RWPE1 (cell line): ENCODE results near the gene TPPP2.

Experiments
- CTCF ChIA-PET: fragments of 350-600 bp; sonication (Branson Sonifier 250); formaldehyde crosslinking; extraction: SDS; loops from one replicate; lab custom pipeline; 2021; lab: Yijun Ruan, JAX
- POLR2A ChIA-PET: fragments of 400-600 bp; formaldehyde crosslinking; extraction: SDS; loops from one replicate; lab custom pipeline; 2020; ENCODE audit warnings: antibody characterized with exemption; ENCODE audit not compliant: low non-redundant PET; lab: Yijun Ruan, JAX
- DNase-seq: peaks from one replicate; pipeline ENCODE4 v3.0.0; 2012; ENCODE audit warnings: low spot score
- H3K27ac ChIP-seq: fragments of 450-650 bp; 2 replicates; pipeline ENCODE4 v1.5.1; 2017
- TF ChIP-seq, protein P1 (sequence below): fragments of 450-650 bp; conservative IDR thresholded peaks from 2 replicates; pipeline ENCODE4 v1.5.1; 2017; ENCODE audit warnings: low read depth, mild to moderate bottlenecking

TPPP2 gene

GRCh38 chr14:21019366-21019765 lies 10.7 kb upstream of the TPPP2 start:
- no peak overlapping the region for H3K27ac ChIP-seq
- ChIA-PET POLR2A (no interaction called here), CTCF (interaction anchor here (2.6 kb wide), 1 partner anchor 21 kb away, joined by 12 read pairs; no protein-coding TSS in a partner anchor)
- TF ChIP-seq, protein P1, sequence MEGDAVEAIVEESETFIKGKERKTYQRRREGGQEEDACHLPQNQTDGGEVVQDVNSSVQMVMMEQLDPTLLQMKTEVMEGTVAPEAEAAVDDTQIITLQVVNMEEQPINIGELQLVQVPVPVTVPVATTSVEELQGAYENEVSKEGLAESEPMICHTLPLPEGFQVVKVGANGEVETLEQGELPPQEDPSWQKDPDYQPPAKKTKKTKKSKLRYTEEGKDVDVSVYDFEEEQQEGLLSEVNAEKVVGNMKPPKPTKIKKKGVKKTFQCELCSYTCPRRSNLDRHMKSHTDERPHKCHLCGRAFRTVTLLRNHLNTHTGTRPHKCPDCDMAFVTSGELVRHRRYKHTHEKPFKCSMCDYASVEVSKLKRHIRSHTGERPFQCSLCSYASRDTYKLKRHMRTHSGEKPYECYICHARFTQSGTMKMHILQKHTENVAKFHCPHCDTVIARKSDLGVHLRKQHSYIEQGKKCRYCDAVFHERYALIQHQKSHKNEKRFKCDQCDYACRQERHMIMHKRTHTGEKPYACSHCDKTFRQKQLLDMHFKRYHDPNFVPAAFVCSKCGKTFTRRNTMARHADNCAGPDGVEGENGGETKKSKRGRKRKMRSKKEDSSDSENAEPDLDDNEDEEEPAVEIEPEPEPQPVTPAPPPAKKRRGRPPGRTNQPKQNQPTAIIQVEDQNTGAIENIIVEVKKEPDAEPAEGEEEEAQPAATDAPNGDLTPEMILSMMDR: no peak
- no peak for DNase-seq

GRCh38 chr14:21020977-21021545 lies 9.0 kb upstream of the TPPP2 start:
- ChIA-PET CTCF (interaction anchor here (1.4 to 2.6 kb wide), 2 partner anchors 19 to 330 kb away, joined by 4 to 12 read pairs; no protein-coding TSS in a partner anchor), POLR2A (interaction anchor here (0.7 kb wide), 1 partner anchor 22 kb away, joined by 3 read pairs; the partner anchor contains the start of gene SLC39A2)
- TF ChIP-seq, protein P1: no peak
- DNase-seq: no peak
- no peak overlapping the region for H3K27ac ChIP-seq

DNA sequence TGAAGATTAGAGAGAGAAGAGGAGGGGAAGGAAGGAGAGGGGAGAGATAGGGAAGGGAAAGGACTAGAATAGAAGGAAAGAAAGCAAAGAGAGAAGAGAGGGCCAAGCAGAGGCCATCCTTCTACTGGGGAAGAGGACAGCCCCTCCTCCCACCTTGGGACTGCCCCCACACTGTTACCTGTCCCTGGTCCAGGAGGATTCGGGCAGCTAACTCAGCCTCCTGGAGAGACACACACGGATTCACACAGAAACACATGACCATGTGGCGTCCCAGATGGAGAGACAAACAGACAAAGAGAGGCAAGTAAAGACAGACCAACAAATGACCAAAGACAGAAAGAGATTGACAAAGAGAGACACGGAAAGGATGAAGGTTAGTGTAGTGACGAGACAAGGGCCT lies 7.3 kb upstream of the TPPP2 start:
- no peak for DNase-seq
- CTCF ChIA-PET: interaction anchor here (0.9 to 1.0 kb wide), 2 partner anchors 8 to 44 kb away, joined by 3 to 5 read pairs; no protein-coding TSS in a partner anchor
- TF ChIP-seq, protein P1: no peak
- H3K27ac ChIP-seq: no peak overlapping the region
- POLR2A ChIA-PET: no interaction called here

DNA sequence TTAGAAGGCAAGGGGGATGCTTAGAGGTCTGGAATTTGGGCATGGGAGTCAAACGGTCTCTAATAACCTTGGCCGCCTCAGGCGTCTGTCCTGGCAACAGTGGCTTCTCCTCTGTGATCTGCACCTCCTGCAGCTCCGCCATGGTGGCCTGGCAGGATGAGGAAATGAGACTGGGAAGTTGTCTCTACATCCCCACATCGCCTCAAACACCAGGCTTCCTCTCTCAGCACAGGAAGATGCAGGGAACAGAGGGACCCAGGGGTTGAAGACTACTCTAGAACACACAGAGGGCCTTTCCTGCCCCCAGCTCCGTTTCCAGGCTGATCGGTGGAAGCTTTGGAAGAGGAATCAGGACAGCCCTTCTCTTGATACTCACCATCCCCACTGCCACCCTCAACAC lies 6.8 kb upstream of the TPPP2 start:
- ChIA-PET CTCF (interaction anchor here (0.7 to 1.0 kb wide), 3 partner anchors 9 to 77 kb away, joined by 3 to 5 read pairs (median 5); no protein-coding TSS in a partner anchor), POLR2A (no interaction called here)
- DNase-seq: no peak
- no peak overlapping the region for H3K27ac ChIP-seq
- TF ChIP-seq, protein P1: no peak

GRCh38 chr14:21023817-21024584 lies 6.0 kb upstream of the TPPP2 start:
- POLR2A ChIA-PET: interaction anchor here (0.6 kb wide), 1 partner anchor 18 kb away, joined by 3 read pairs; no protein-coding TSS in a partner anchor
- TF ChIP-seq, protein P1: no peak
- DNase-seq: no peak
- CTCF ChIA-PET: interaction anchor here (0.6 to 1.0 kb wide), 4 partner anchors 9 to 76 kb away, joined by 3 to 5 read pairs (median 4); no protein-coding TSS in a partner anchor
- H3K27ac ChIP-seq: no peak overlapping the region
